Breast epithelium (tissue), 3 donors: Measurements from ENCODE around the gene UBAC2.

ENCODE experiments used
- CTCF ChIP-seq, 3 donors: fragments of 450-650 bp; IDR thresholded peaks; one replicate each; pipeline ENCODE4 v1.5.1; 2016 to 2017; ENCODE audit warnings: antibody characterized with exemption in 3 of 3, mild to moderate bottlenecking in 3 of 3, moderate library complexity in 3 of 3
- POLR2AphosphoS5 ChIP-seq, 3 donors: sonication (generic); formaldehyde crosslinking; IDR thresholded peaks; one replicate each; pipeline ENCODE4 v1.6.1; 2017; ENCODE audit warnings: antibody characterized with exemption in 3 of 3

GRCh38 chr13:99164226-99164625, 36.4 kb upstream of the UBAC2 start:
- TF ChIP-seq CTCF (IDR thresholded peaks at IDR 0.05) (no peak), POLR2AphosphoS5 (IDR thresholded peaks at IDR 0.05) (no peak)
